Memory B cell (primary cell): Measurements from ENCODE around the gene NHLH1.
"Not testable (repeated sequence)": the region's sequence is repeated elsewhere in the genome, so short reads cannot be mapped to it uniquely, and the experiment has no call there.

Source experiments
- ATAC-seq: fragments of 150-1000 bp; cut with Tn5 transposase; 2 replicates; pipeline ENCODE4 v1.10.0; 2021; ENCODE audit warnings: low read depth, mild to moderate bottlenecking, moderate library complexity
- DNase-seq, 2 donors: peaks; one replicate each; pipeline ENCODE4 v3.0.0; 2022; ENCODE audit warnings: low spot score in 2 of 2
- H3K27ac Mint-ChIP-seq: one replicate; pipeline ENCODE4 v1.8.0; 2022; ENCODE audit warnings: mild to moderate bottlenecking, moderate library complexity, mixed read lengths
- H3K27me3 Mint-ChIP-seq: one replicate; pipeline ENCODE4 v1.8.0; 2022; ENCODE audit warnings: mixed read lengths
- H3K36me3 Mint-ChIP-seq: one replicate; pipeline ENCODE4 v1.8.0; 2022; ENCODE audit warnings: mild to moderate bottlenecking, mixed read lengths
- H3K4me1 Mint-ChIP-seq: one replicate; pipeline ENCODE4 v1.8.0; 2022; ENCODE audit warnings: mixed read lengths
- H3K4me3 Mint-ChIP-seq: one replicate; pipeline ENCODE4 v1.8.0; 2022; ENCODE audit warnings: mild to moderate bottlenecking, moderate library complexity, mixed read lengths
- H3K9me3 Mint-ChIP-seq: one replicate; pipeline ENCODE4 v1.8.0; 2022; ENCODE audit warnings: mixed read lengths

Gene NHLH1

GRCh38 chr1:160377585-160378206 lies 10.8 kb downstream of the NHLH1 start:
- ATAC-seq (no peak), DNase-seq (no peak)
- Mint-ChIP-seq H3K4me3 (no peak overlapping the region), H3K4me1 (peaks cover 20% of the 10 kb centered on the region), H3K27ac (no peak overlapping the region), H3K36me3 (no peaks in the 10 kb centered on the region), H3K27me3 (no peaks in the 10 kb centered on the region), H3K9me3 (no peaks in the 10 kb centered on the region)

DNA sequence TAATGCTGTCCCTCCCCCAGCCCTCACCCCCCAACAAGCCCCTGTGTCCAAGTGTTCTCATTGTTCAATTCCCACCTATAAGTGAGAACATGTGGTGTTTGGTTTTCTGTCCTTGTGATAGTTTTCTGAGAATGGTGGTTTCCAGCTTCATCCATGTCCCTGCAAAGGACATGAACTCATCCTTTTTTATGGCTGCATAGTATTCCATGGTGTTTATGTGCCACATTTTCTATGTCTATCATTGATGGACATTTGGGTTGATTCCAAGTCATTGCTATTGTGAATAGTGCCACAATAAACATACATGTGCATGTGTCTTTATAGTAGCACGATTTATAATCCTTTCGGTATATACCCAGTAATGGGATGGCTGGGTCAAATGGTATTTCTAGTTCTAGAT lies 17.9 kb downstream of the NHLH1 start:
- not testable (repeated sequence) for H3K27ac Mint-ChIP-seq, DNase-seq, H3K4me1 Mint-ChIP-seq, H3K9me3 Mint-ChIP-seq, H3K4me3 Mint-ChIP-seq, H3K36me3 Mint-ChIP-seq, ATAC-seq, H3K27me3 Mint-ChIP-seq

DNA sequence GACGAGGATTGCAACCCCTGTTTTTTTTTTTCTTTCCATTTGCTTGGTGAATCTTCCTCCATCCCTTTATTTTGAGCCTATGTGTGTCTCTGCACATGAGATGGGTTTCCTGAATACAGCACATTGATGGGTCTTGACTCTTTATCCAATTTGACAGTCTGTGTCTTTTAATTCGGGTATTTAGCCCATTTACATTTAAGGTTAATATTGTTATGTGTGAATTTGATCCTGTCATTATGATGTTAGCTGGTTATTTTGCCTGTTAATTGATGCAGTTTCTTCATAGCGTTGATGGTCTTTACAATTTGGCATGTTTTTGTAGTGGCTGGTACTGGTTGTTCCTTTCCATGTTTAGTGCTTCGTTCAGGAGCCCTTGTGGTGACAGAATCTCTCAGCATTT lies 21.5 kb downstream of the NHLH1 start:
- not testable (repeated sequence) for H3K4me1 Mint-ChIP-seq, H3K27me3 Mint-ChIP-seq, H3K36me3 Mint-ChIP-seq, H3K27ac Mint-ChIP-seq, H3K4me3 Mint-ChIP-seq, H3K9me3 Mint-ChIP-seq, DNase-seq, ATAC-seq

- no peaks in the 10 kb centered on the region for H3K36me3 Mint-ChIP-seq
- DNase-seq (no peak), ATAC-seq (no peak)
- H3K27ac Mint-ChIP-seq = no peak overlapping the region
- H3K27me3 Mint-ChIP-seq = peaks cover 14% of the 10 kb centered on the region
- no peak overlapping the region for H3K4me3 Mint-ChIP-seq
- peaks cover 6% of the 10 kb centered on the region for H3K4me1 Mint-ChIP-seq
- H3K9me3 Mint-ChIP-seq = no peaks in the 10 kb centered on the region
Measured at GRCh38 chr1:160394673-160395072, 27.8 kb downstream of the NHLH1 start.

GRCh38 chr1:160397651-160398050 lies 30.8 kb downstream of the NHLH1 start:
- Mint-ChIP-seq H3K4me3 (no peak overlapping the region), H3K27me3 (peaks cover 22% of the 10 kb centered on the region), H3K9me3 (no peaks in the 10 kb centered on the region), H3K27ac (no peak overlapping the region), H3K36me3 (no peaks in the 10 kb centered on the region), H3K4me1 (peaks cover 17% of the 10 kb centered on the region)
- ATAC-seq (no peak), DNase-seq (no peak)

GRCh38 chr1:160398823-160399222 lies 32.0 kb downstream of the NHLH1 start:
- no peak for ATAC-seq

GRCh38 chr1:160399544-160400222 lies 32.8 kb downstream of the NHLH1 start:
- Mint-ChIP-seq H3K4me1 (peaks cover 21% of the 10 kb centered on the region), H3K9me3 (no peaks in the 10 kb centered on the region), H3K27ac (no peak overlapping the region), H3K36me3 (no peaks in the 10 kb centered on the region), H3K27me3 (peaks cover 21% of the 10 kb centered on the region), H3K4me3 (peak overlapping the region; percentile 30)
- no peak for ATAC-seq
- no peak for DNase-seq

More at GRCh38 chr1:160398823-160399222, 32.0 kb downstream of the NHLH1 start:
- H3K27me3 Mint-ChIP-seq = peaks cover 21% of the 10 kb centered on the region
- no peaks in the 10 kb centered on the region for H3K9me3 Mint-ChIP-seq
- peaks cover 18% of the 10 kb centered on the region for H3K4me1 Mint-ChIP-seq
- no peaks in the 10 kb centered on the region for H3K36me3 Mint-ChIP-seq
- H3K4me3 Mint-ChIP-seq = no peak overlapping the region
- DNase-seq = no peak
- H3K27ac Mint-ChIP-seq = no peak overlapping the region

DNA sequence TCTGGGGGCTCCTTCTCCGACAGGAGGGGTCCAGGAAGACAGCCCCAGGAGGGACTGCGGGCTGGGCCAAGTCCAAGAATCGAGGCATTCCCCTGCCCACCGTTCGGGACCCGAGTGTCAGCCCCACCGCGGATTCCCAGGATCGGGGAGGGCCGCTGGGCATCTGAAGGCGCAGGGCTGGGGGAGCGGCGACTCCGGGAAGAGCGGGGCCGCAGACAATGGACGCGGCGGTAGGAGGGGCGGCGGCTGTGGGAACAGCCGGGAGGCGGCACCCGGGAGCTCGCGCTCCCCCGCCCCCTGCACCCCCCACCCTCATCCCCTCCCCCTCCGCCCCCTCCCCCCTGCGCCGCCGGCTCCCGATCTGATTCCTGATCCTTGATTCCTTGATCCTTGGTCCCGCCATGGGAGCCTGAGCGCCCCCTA lies 33.4 kb downstream of the NHLH1 start, which contains the start of gene VANGL2:
VANGL2 (plus strand) TSS at position 342 of the 423 bp plus-strand sequence. CDS start 15,274 bp downstream, outside the sequence.
- no peak within 1 kb of the TSS for H3K27ac Mint-ChIP-seq
- H3K4me1 Mint-ChIP-seq = peaks cover 21% of the 10 kb centered on the region
- no peaks in the 10 kb centered on the region for H3K9me3 Mint-ChIP-seq
- ATAC-seq = peak; percentile 55
- peak; percentile 50 to 64 for DNase-seq
- peaks cover 21% of the 10 kb centered on the region for H3K27me3 Mint-ChIP-seq
- H3K36me3 Mint-ChIP-seq = no peaks in the 10 kb centered on the region
- peak within 1 kb of the TSS; percentile 65 for H3K4me3 Mint-ChIP-seq

GRCh38 chr1:160400646-160401486 lies 34.0 kb downstream of the NHLH1 start:
- no peaks in the 10 kb centered on the region for H3K9me3 Mint-ChIP-seq
- no peaks in the 10 kb centered on the region for H3K36me3 Mint-ChIP-seq
- ATAC-seq (peak; percentile 43), DNase-seq (peak in 1 of 2 donors; percentile 30)
- H3K27ac Mint-ChIP-seq = no peak overlapping the region
- peaks cover 16% of the 10 kb centered on the region for H3K27me3 Mint-ChIP-seq
- H3K4me3 Mint-ChIP-seq = peak overlapping the region; percentile 65
- H3K4me1 Mint-ChIP-seq = peaks cover 21% of the 10 kb centered on the region

DNA sequence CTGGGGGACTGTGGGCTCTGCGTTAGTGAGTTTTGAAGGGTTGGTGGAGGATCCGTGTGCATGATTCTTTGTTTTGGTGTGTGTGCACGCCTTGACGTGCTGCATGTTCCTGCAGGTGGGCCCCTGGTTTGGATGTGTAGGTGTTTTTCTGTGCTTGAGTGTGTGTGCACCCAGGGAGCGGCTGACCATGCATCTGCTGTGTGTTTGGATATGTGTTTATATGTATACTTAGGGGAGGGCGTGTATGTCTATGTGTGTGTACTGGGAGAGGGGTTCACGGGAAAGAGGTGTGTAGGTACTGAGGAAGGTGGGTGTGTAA lies 34.6 kb downstream of the NHLH1 start:
- peak overlapping the region; percentile 65 for H3K4me3 Mint-ChIP-seq
- H3K36me3 Mint-ChIP-seq = no peaks in the 10 kb centered on the region
- DNase-seq (no peak), ATAC-seq (peak; percentile 8)
- H3K4me1 Mint-ChIP-seq = peaks cover 21% of the 10 kb centered on the region
- H3K9me3 Mint-ChIP-seq = no peaks in the 10 kb centered on the region
- peaks cover 15% of the 10 kb centered on the region for H3K27me3 Mint-ChIP-seq
- H3K27ac Mint-ChIP-seq = no peak overlapping the region

DNA sequence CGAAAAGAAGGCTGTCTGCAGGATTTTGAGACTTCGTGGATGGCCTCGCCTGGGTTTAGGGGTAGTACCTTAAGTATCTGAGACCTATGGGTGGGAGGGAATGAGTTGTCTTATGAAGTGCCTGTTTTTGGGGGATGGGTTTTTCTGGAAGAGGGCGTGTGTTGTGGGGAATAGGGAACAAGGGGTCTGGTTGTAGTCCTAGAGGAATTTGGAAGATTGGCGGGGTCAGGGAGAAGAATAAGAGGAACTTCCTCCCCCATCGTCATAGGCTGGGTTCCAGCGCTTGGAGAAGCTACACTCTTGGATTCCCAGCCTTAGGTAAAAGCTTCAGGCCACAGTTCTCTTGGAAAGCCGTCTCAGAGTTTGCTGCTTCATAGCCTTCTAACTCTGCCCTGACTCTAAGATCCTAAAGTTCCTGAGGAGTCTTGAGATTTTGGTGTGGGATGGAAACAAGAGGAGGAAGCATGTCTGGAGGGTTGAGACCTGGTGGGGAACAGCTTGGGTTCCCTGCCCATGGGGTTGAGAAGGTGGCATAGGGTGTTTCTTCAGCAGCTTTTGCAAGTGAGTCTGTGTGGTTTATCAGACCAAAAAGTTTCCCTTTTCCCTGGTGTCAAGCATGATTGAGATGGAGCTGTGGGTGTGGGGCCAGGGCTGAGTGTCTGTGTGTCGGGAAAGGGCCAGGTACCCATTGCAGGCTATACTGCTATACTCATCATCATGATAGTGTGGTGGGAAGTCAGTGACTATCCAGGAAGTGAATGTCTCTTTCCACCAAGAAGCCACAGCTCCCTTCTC lies 35.3 kb downstream of the NHLH1 start:
- Mint-ChIP-seq H3K36me3 (no peaks in the 10 kb centered on the region), H3K4me1 (peaks cover 19% of the 10 kb centered on the region), H3K9me3 (no peaks in the 10 kb centered on the region), H3K4me3 (no peak overlapping the region), H3K27ac (no peak overlapping the region), H3K27me3 (peaks cover 15% of the 10 kb centered on the region)
- ATAC-seq (no peak), DNase-seq (no peak)

- Mint-ChIP-seq H3K4me1 (peaks cover 19% of the 10 kb centered on the region), H3K27ac (no peak overlapping the region), H3K27me3 (peaks cover 15% of the 10 kb centered on the region), H3K4me3 (no peak overlapping the region), H3K9me3 (no peaks in the 10 kb centered on the region), H3K36me3 (no peaks in the 10 kb centered on the region)
- DNase-seq = no peak
- ATAC-seq = no peak
Measured at GRCh38 chr1:160403244-160403643, 36.4 kb downstream of the NHLH1 start.

GRCh38 chr1:160404094-160404493 lies 37.2 kb downstream of the NHLH1 start:
- no peaks in the 10 kb centered on the region for H3K9me3 Mint-ChIP-seq
- peaks cover 15% of the 10 kb centered on the region for H3K4me1 Mint-ChIP-seq
- no peak overlapping the region for H3K4me3 Mint-ChIP-seq
- peaks cover 11% of the 10 kb centered on the region for H3K27me3 Mint-ChIP-seq
- H3K36me3 Mint-ChIP-seq = no peaks in the 10 kb centered on the region
- DNase-seq (no peak), ATAC-seq (no peak)
- H3K27ac Mint-ChIP-seq = peak overlapping the region; percentile 39
